ENCODE results near the gene SLC45A3.

DNA sequence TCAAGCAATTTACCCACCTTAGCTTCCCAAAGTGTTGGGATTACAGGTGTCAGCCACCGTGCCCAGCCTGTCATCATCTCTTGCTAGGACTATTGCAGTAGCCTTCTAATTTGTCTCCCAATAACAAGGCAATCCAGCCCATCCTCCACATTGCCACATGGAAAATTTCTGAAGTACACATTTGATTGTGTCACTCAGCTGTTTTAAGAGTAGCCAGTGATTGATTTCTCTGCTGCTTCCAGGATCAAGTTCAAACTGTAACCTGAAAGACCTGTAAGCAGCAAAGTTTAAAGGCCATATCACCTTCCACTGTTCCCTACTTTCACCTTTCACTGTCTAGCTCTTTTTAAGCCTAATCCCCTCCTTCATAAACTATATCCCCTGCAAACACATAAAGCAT lies 40.7 kb downstream of the SLC45A3 start:
- TF ChIP-seq EZH2 (IDR thresholded peaks at IDR 0.05) (no peak), POLR2AphosphoS5 (IDR thresholded peaks at IDR 0.05; ENCODE audit: borderline replicate concordance, low read depth, low read length) (no peak)

Measured in SK-N-MC (cell line).